A673 (cell line): ENCODE results near the gene CX3CR1.

Source experiments
- CTCF ChIP-seq: fragments of 300-800, 200-600 bp; sonication (generic); conservative IDR thresholded peaks from 2 replicates; pipeline ENCODE4 v1.5.1; 2017; ENCODE audit warnings: low read depth, mild to moderate bottlenecking, antibody characterized with exemption, low read length, moderate library complexity, mixed read lengths
- EZH2 ChIP-seq: fragments of 200-600 bp; sonication (generic); IDR thresholded peaks from 2 replicates; pipeline ENCODE4 v1.6.1; 2017; ENCODE audit warnings: borderline replicate concordance, low read depth, mild to moderate bottlenecking, mixed read lengths, antibody characterized with exemption, low read length; ENCODE audit not compliant: poor library complexity, severe bottlenecking

- TF ChIP-seq CTCF (no peak), EZH2 (no peak)
Observed at GRCh38 chr3:39219702-39220101, 60.1 kb downstream of the CX3CR1 start.
